ENCODE data around the gene SSNA1. TPM values are rescaled to one million over a fixed set of nuclear protein-coding genes. Genes with fewer than 3 reads are reported as not detected.

SSNA1 gene
- total RNA-seq, 1 donor, result 59.7 TPM

DNA sequence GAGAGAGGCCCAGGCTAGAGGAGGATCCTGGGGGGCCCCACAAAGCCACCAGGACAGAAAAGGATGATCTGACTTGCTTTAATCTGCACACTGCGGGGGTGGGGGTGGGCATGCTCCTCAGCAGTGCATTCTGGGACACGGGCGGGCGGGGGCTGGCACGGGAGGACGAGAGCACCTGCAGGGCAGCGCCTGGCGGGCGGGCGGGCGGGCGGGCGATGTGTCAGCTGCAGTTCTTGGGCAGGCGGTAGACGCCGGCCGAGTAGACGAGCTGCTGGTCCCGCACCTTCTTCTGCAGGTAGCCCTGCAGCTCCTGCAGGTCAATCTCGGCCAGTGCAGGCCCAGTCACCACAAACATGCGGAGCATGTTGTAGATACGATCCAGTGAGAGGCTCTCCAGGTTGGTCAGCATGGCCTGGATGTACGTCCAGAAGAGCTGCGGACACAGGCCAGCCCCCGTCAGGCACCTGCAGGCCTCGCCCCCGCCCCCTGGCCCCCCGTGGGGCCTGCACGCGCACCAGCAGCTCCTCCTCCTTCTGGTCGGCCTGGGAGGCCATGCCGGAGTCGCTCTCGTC is 13.7 kb upstream of the SSNA1 start:
- TF ChIP-seq, protein P1, sequence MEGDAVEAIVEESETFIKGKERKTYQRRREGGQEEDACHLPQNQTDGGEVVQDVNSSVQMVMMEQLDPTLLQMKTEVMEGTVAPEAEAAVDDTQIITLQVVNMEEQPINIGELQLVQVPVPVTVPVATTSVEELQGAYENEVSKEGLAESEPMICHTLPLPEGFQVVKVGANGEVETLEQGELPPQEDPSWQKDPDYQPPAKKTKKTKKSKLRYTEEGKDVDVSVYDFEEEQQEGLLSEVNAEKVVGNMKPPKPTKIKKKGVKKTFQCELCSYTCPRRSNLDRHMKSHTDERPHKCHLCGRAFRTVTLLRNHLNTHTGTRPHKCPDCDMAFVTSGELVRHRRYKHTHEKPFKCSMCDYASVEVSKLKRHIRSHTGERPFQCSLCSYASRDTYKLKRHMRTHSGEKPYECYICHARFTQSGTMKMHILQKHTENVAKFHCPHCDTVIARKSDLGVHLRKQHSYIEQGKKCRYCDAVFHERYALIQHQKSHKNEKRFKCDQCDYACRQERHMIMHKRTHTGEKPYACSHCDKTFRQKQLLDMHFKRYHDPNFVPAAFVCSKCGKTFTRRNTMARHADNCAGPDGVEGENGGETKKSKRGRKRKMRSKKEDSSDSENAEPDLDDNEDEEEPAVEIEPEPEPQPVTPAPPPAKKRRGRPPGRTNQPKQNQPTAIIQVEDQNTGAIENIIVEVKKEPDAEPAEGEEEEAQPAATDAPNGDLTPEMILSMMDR (IDR thresholded peaks at IDR 0.05; ENCODE audit: extremely low read depth, low read depth, low read length), result no peak
- no peak overlapping the region for H3K4me2 ChIP-seq (ENCODE audit: insufficient read depth, low read length)
- DNase-seq (ENCODE audit: insufficient read length, low spot score, missing footprints), result peak; percentile 89
- H3K36me3 ChIP-seq (ENCODE audit: insufficient read depth, low read length), result no peaks in the 10 kb centered on the region
- H3K9me3 ChIP-seq (ENCODE audit: low read depth, low read length), result no peaks in the 10 kb centered on the region
- H3K79me2 ChIP-seq (ENCODE audit: insufficient read depth, low read length), result no peaks in the 10 kb centered on the region
- no peak overlapping the region for H3K4me3 ChIP-seq (ENCODE audit: insufficient read depth, low read length)
- H3K27ac ChIP-seq (ENCODE audit: low read depth, low read length), result no peak overlapping the region
- no peaks in the 10 kb centered on the region for H3K4me1 ChIP-seq (ENCODE audit: insufficient read depth, low read length)
- peaks cover 11% of the 10 kb centered on the region for H3K27me3 ChIP-seq (ENCODE audit: insufficient read depth, low read length)
- H4K20me1 ChIP-seq (ENCODE audit: insufficient read depth, low read length), result peaks cover 12% of the 10 kb centered on the region
- no peak overlapping the region for H2AFZ ChIP-seq (ENCODE audit: low read length)

DNA sequence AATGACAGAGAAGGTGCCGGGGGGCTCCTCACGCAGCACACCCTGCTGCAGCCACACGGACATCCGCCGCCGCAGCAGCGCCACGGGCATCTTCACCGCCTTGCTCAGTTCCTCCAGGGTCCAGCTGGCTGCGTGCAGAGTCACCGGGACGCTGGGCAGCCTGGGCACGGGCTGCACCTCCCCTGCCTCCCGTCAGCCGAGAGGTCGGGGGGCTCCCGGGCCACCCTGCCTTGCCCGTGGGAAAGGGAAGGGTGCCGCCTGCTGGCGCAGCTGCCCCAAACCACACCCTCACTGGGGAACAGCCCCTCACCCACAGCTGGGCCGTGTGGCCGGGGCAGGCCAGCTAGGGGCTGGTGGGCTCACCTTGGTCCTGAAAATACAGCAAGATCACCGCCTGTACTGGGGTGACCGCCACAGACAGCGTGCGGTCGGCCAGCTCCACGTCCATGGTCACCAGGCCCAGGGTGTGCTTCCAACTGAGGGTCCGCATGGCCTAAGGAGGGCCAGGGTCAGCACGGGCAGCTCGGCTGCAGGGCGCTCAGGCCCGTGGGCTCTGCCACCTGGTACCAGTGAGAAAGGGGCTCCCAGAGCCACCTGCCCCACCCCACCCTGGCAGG is 13.0 kb upstream of the SSNA1 start:
- TF ChIP-seq, protein P1 (IDR thresholded peaks at IDR 0.05; ENCODE audit: extremely low read depth, low read depth, low read length), result no peak
- no peak overlapping the region for H3K4me2 ChIP-seq (ENCODE audit: insufficient read depth, low read length)
- no peaks in the 10 kb centered on the region for H3K79me2 ChIP-seq (ENCODE audit: insufficient read depth, low read length)
- peaks cover 12% of the 10 kb centered on the region for H4K20me1 ChIP-seq (ENCODE audit: insufficient read depth, low read length)
- peaks cover 6% of the 10 kb centered on the region for H3K27me3 ChIP-seq (ENCODE audit: insufficient read depth, low read length)
- DNase-seq (ENCODE audit: insufficient read length, low spot score, missing footprints), result peak; percentile 93
- no peaks in the 10 kb centered on the region for H3K4me1 ChIP-seq (ENCODE audit: insufficient read depth, low read length)
- no peak overlapping the region for H3K4me3 ChIP-seq (ENCODE audit: insufficient read depth, low read length)
- no peak overlapping the region for H2AFZ ChIP-seq (ENCODE audit: low read length)
- H3K36me3 ChIP-seq (ENCODE audit: insufficient read depth, low read length), result peaks cover 5% of the 10 kb centered on the region
- H3K27ac ChIP-seq (ENCODE audit: low read depth, low read length), result no peak overlapping the region
- no peaks in the 10 kb centered on the region for H3K9me3 ChIP-seq (ENCODE audit: low read depth, low read length)

DNA sequence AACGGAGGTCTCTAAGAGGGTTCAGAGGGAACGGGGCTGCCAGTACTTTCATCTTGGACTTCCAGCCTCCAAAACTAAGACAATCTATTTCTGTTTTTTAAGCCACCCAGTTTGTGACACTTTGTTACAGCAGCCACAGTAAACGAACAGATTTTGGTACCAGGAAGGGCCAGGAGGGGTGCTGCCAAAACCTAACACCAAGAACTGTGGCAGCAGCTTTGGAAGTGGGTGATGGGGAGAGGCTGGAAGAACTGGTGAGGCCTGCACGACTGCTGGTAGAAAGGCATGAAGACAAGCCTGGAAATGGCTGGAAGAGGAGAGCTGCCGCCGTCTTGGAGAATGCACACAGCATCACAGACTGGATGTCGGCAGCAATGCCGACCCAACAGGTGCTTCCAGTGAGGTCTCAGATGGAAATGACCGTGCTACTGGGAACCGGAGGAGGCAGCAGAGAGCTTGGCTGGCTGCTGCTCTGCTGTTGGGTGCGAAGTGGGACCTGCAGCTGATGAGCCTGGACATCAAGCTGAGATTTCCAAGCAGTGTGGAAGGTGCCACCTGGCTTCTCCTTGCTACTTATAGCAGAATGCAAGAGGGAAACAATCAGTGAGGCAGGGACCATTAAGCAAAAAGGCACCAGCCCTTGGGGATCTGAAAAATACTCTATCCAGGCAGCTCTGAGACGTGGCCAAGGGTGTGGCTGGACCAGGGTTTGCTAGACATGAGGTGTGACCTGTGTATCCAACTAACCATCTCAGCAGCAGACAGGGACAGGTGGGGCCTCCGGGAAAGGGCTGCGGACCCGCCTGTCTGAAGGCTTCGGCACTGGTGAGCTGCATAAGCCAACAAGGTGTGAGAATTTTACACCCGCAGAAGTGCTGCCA is 11.9 kb upstream of the SSNA1 start:
- peak; percentile 99 for DNase-seq (ENCODE audit: insufficient read length, low spot score, missing footprints)
- Histone ChIP-seq H3K36me3 (ENCODE audit: insufficient read depth, low read length) (peaks cover 5% of the 10 kb centered on the region), H3K27ac (ENCODE audit: low read depth, low read length) (no peak overlapping the region), H2AFZ (ENCODE audit: low read length) (no peak overlapping the region), H3K4me1 (ENCODE audit: insufficient read depth, low read length) (no peaks in the 10 kb centered on the region), H3K4me2 (ENCODE audit: insufficient read depth, low read length) (no peak overlapping the region), H3K27me3 (ENCODE audit: insufficient read depth, low read length) (no peaks in the 10 kb centered on the region), H4K20me1 (ENCODE audit: insufficient read depth, low read length) (peaks cover 12% of the 10 kb centered on the region), H3K4me3 (ENCODE audit: insufficient read depth, low read length) (no peak overlapping the region), H3K9me3 (ENCODE audit: low read depth, low read length) (no peaks in the 10 kb centered on the region), H3K79me2 (ENCODE audit: insufficient read depth, low read length) (no peaks in the 10 kb centered on the region)
- TF ChIP-seq, protein P1 (IDR thresholded peaks at IDR 0.05; ENCODE audit: extremely low read depth, low read depth, low read length), result peak; percentile 59
